OCI-LY7 (cell line): Measurements from ENCODE around the gene C9orf40.

Source experiments
- CTCF ChIP-seq: fragments of 200-600 bp; sonication (generic); conservative IDR thresholded peaks from 2 replicates; pipeline ENCODE4 v1.5.1; 2014; ENCODE audit warnings: mild to moderate bottlenecking, antibody characterized with exemption, low read length, moderate library complexity, mixed read lengths
- EZH2phosphoT487 ChIP-seq: fragments of 200-600 bp; sonication (generic); IDR thresholded peaks from 2 replicates; pipeline ENCODE4 v1.6.1; 2018; ENCODE audit warnings: low read depth, borderline replicate concordance, mild to moderate bottlenecking, mixed run types, antibody characterized with exemption, low read length, moderate library complexity, mixed read lengths

GRCh38 chr9:74973714-74974113 lies 21.0 kb upstream of the C9orf40 start:
- TF ChIP-seq CTCF (no peak), EZH2phosphoT487 (no peak)
